A549 (cell line): ENCODE data around the gene PMPCA. TPM values are rescaled to one million over a fixed set of nuclear protein-coding genes. Genes with fewer than 3 reads are reported as not detected.

Experiments used
- ATAC-seq, 2 experiments: fragments of 200-7000 bp in 1 of 2; fragments of >200 bp in 1 of 2; cut with Nextera tagmentation in 1 of 2; cut with Tn5 transposase in 1 of 2; 3 replicates each; pipeline versions ENCODE4 v1.8.0 to v1.9.1; 2018 to 2020; ENCODE audit warnings: mild to moderate bottlenecking in 1 of 2, moderate library complexity in 1 of 2
- CTCF ChIA-PET: fragments of 300-600 bp; sonication (Branson Sonifier 250); formaldehyde crosslinking; extraction: SDS; loops from one replicate; lab custom pipeline; 2021; ENCODE audit warnings: antibody characterized with exemption, inconsistent platforms; lab: Yijun Ruan, JAX
- POLR2A ChIA-PET: fragments of 350-600 bp; formaldehyde crosslinking; extraction: SDS; loops from one replicate; lab custom pipeline; 2021; ENCODE audit warnings: antibody characterized with exemption, inconsistent platforms; lab: Yijun Ruan, JAX
- DNase-seq, 2 experiments: peaks; one replicate each; pipeline versions ENCODE4 v3.0.0 to v3.0.0-alpha.2; 2011 to 2016; ENCODE audit warnings: low read depth in 1 of 2, low spot score in 1 of 2
- FAIRE-seq: peaks from 2 replicates; lab custom pipeline; 2011; peaks lifted over from hg19 to GRCh38; lab: Jason Lieb, UNC
- H3K27ac ChIP-seq, 2 experiments: fragments of >200 bp; sonication (Bioruptor Twin); formaldehyde crosslinking; 3 replicates each; pipeline ENCODE4 v1.5.1; 2016 to 2017
- H3K4me1 ChIP-seq: fragments of >200 bp; sonication (Bioruptor Twin); formaldehyde crosslinking; 3 replicates; pipeline ENCODE4 v1.6.1; 2016
- H3K4me2 ChIP-seq: fragments of >200 bp; sonication (Bioruptor Twin); formaldehyde crosslinking; 3 replicates; pipeline ENCODE4 v1.6.1; 2016
- H3K4me3 ChIP-seq: fragments of >200 bp; sonication (Bioruptor Twin); formaldehyde crosslinking; 3 replicates; pipeline ENCODE4 v1.5.1; 2016
- H3K9me3 ChIP-seq: fragments of >200 bp; sonication (Bioruptor Twin); formaldehyde crosslinking; 3 replicates; pipeline ENCODE4 v1.6.1; 2016
- CEBPB ChIP-seq, 2 experiments: fragments of >200 bp in 1 of 2; sonication (Bioruptor Twin) in 1 of 2; formaldehyde crosslinking in 1 of 2; IDR thresholded peaks; 2 replicates each; pipeline ENCODE4 v1.6.1; 2012 to 2016
- ELK1 ChIP-seq: fragments of 150-350 bp; IDR thresholded peaks from 2 replicates; pipeline ENCODE4 v1.6.1; 2014; ENCODE audit warnings: low read depth, mild to moderate bottlenecking, low read length
- ESRRA ChIP-seq: fragments of 150-350 bp; IDR thresholded peaks from 2 replicates; pipeline ENCODE4 v1.6.1; 2014; ENCODE audit warnings: mild to moderate bottlenecking, low read length, borderline replicate concordance
- HDAC2 ChIP-seq: fragments of 200-600 bp; sonication (generic); IDR thresholded peaks from 2 replicates; pipeline ENCODE4 v1.6.1; 2016
- HEYL ChIP-seq: fragments of 250-450 bp; sonication (Bioruptor Pico); IDR thresholded peaks from 2 replicates; pipeline ENCODE4 v1.8.0; 2021; ENCODE audit warnings: mild to moderate bottlenecking, moderate library complexity
- HOXB5 ChIP-seq: fragments of 250-450 bp; sonication (Bioruptor Pico); IDR thresholded peaks from 2 replicates; pipeline ENCODE4 v1.5.0; 2020; ENCODE audit warnings: mild to moderate bottlenecking, moderate library complexity
- MAFK ChIP-seq: fragments of 450-650 bp; IDR thresholded peaks from 2 replicates; pipeline ENCODE4 v1.6.1; 2014; ENCODE audit not compliant: partially characterized antibody
- MYC ChIP-seq: IDR thresholded peaks from 2 replicates; pipeline ENCODE4 v1.6.1; 2012; ENCODE audit warnings: mild to moderate bottlenecking, inconsistent platforms, low read length, improper control_type of control experiment, borderline replicate concordance
- NR3C1 ChIP-seq: fragments of >200 bp; sonication (Bioruptor Twin); formaldehyde crosslinking; IDR thresholded peaks from 3 replicates; pipeline ENCODE4 v1.6.1; 2017
- POLR2A ChIP-seq: IDR thresholded peaks from 2 replicates; pipeline ENCODE4 v1.6.1; 2012; ENCODE audit warnings: mild to moderate bottlenecking, low read length
- RARB ChIP-seq: fragments of 250-450 bp; sonication (Bioruptor Pico); IDR thresholded peaks from 2 replicates; pipeline ENCODE4 v1.8.0; 2021; ENCODE audit warnings: mild to moderate bottlenecking, moderate library complexity
- RCOR1 ChIP-seq: fragments of 150-350 bp; IDR thresholded peaks from 2 replicates; pipeline ENCODE4 v1.6.1; 2014; ENCODE audit warnings: antibody characterized with exemption, low read length, low read depth
- RFX5 ChIP-seq: fragments of 450-650 bp; IDR thresholded peaks from 2 replicates; pipeline ENCODE4 v1.7.1; 2014; ENCODE audit warnings: antibody characterized with exemption, mild to moderate bottlenecking, moderate library complexity
- SMC3 ChIP-seq: fragments of >200 bp; sonication (Bioruptor Twin); formaldehyde crosslinking; IDR thresholded peaks from 3 replicates; pipeline ENCODE4 v1.6.1; 2018; ENCODE audit warnings: inconsistent platforms
- TFCP2L1 ChIP-seq: fragments of 250-450 bp; sonication (Bioruptor Pico); IDR thresholded peaks from 2 replicates; pipeline ENCODE4 v1.5.0; 2021; ENCODE audit warnings: mild to moderate bottlenecking
- TP53 ChIP-seq: fragments of 250-450 bp; sonication (Bioruptor Pico); IDR thresholded peaks from 2 replicates; pipeline ENCODE4 v1.5.0; 2021; ENCODE audit warnings: mild to moderate bottlenecking, moderate library complexity
- ZFP36 ChIP-seq: fragments of 450-650 bp; IDR thresholded peaks from 2 replicates; pipeline ENCODE4 v1.6.1; 2014; ENCODE audit warnings: borderline replicate concordance; ENCODE audit not compliant: partially characterized antibody
- WGBS: methylation state at CpG from one replicate; pipeline ENCODE4 v1.1.6; 2017; ENCODE audit errors: missing lambda C conversion rate; 5-methylcytosine and 5-hydroxymethylcytosine counted together
- polyA plus RNA-seq, 4 experiments: library from polyadenylated mRNA; depleted of rRNA in 3 of 4; stranded (reverse); fragments of >200 nt; fragmentation: RNase III in 1 of 4; extraction: RNeasy Plus Mini Kit Qiagen cat#74134 plus additional on column Dnase treatment in 1 of 4; gene quantifications; 2 replicates in 3 of 4; 3 replicates in 1 of 4; pipeline ENCODE4 v1.2.3, GENCODE V29; 2011 to 2017
- TF ChIP-seq, protein P1 (sequence below): IDR thresholded peaks from 2 replicates; pipeline ENCODE4 v1.6.1; 2012
- TF ChIP-seq, protein P2 (sequence below): IDR thresholded peaks from 2 replicates; pipeline ENCODE4 v1.6.1; 2012
- TF ChIP-seq, protein P3 (sequence below): fragments of >200 bp; sonication (Bioruptor Twin); formaldehyde crosslinking; IDR thresholded peaks from 3 replicates; pipeline ENCODE4 v1.5.1; 2016
- TF ChIP-seq, protein P4 (sequence below): fragments of 200-600 bp; sonication (generic); IDR thresholded peaks from 2 replicates; pipeline ENCODE4 v1.6.1; 2016; ENCODE audit warnings: antibody characterized with exemption, mild to moderate bottlenecking, moderate library complexity

PMPCA gene
- polyA plus RNA-seq, 2 of the 4 experiments (the other 2 are of a cell fraction) = 71.1 to 89.2 TPM

DNA sequence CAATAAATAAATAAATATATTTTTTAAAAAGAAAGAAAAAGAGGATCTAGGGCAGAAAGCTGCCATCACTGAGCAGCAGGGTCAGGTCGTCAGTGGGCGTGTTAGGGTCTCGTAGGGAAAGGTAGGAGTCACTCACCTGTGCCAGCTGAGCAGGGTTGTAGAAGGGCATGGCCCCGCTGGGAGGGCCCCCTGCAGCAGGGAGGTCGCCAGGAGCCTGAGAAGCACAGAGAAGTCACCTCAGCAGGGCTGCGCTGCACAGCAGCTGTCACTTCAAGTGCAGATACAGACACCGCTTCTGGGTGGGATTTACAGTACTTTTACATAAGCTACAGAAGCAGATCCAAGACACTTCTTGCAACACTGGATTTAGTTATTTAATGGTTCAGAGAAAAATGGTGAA lies 33.2 kb downstream of the PMPCA start (continued):
- TF ChIP-seq HOXB5 (CRISPR knock-in tag) (no peak), RARB (CRISPR knock-in tag) (no peak), HEYL (CRISPR knock-in tag) (no peak)
- TF ChIP-seq, protein P1, sequence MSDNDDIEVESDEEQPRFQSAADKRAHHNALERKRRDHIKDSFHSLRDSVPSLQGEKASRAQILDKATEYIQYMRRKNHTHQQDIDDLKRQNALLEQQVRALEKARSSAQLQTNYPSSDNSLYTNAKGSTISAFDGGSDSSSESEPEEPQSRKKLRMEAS = no peak
- TF ChIP-seq, all 56 proteins: peak for 0

DNA sequence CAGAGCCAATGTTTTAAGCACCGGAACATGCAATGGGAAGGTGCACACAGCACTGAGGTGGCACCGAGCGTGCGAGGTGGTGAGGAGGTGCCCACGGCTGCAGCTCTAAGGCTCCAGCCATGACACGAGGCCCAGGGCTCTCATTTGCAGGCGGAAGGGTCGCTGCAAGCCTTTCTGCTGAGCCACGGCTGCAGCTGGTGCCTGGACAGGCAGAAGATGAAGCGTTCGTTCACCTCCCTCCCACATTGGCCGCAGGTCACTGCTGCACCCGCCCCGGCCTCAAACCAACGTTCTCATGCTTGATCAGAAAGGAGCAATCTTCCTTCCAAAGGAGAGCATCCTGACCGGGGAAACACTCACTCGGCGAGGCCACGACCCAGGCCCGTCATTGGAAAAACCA lies 33.6 kb downstream of the PMPCA start:
- no peak for TF ChIP-seq HDAC2
- no peak for TF ChIP-seq POLR2A
- TF ChIP-seq RFX5 = no peak
- no peak for TF ChIP-seq SMC3
- TF ChIP-seq ESRRA = no peak
- TF ChIP-seq ELK1 = no peak
- no peak for TF ChIP-seq NR3C1
- TF ChIP-seq CEBPB (IDR thresholded peaks at IDR 0.05) = no peak
- TF ChIP-seq, protein P2, sequence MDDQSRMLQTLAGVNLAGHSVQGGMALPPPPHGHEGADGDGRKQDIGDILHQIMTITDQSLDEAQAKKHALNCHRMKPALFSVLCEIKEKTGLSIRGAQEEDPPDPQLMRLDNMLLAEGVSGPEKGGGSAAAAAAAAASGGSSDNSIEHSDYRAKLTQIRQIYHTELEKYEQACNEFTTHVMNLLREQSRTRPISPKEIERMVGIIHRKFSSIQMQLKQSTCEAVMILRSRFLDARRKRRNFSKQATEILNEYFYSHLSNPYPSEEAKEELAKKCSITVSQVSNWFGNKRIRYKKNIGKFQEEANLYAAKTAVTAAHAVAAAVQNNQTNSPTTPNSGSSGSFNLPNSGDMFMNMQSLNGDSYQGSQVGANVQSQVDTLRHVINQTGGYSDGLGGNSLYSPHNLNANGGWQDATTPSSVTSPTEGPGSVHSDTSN = no peak
- CTCF ChIA-PET = interaction anchor here (0.6 to 2.0 kb wide), 3 partner anchors 8 to 31 kb away, joined by 3 to 5 read pairs (median 3); no protein-coding TSS in a partner anchor
- POLR2A ChIA-PET = no interaction called here
- ATAC-seq (no peak), DNase-seq (no peak), FAIRE-seq (no peak)
- Histone ChIP-seq H3K4me3 (no peak overlapping the region), H3K27ac (no peak overlapping the region), H3K4me1 (peaks cover 4% of the 10 kb centered on the region; the same call in 1 of the 3 replicates), H3K9me3 (no peaks in the 10 kb centered on the region), H3K4me2 (no peak overlapping the region)
- 89% methylated on average over 20 of the region's 20 CpGs for WGBS

GRCh38 chr9:136445799-136446198 lies 35.3 kb downstream of the PMPCA start:
- Histone ChIP-seq H3K27ac (no peak overlapping the region), H3K4me2 (no peak overlapping the region), H3K4me3 (no peak overlapping the region)
- no peak for DNase-seq
- ATAC-seq = no peak
- POLR2A ChIA-PET = no interaction called here
- 90% methylated on average over 7 of the region's 7 CpGs for WGBS
- CTCF ChIA-PET = interaction anchor here (0.6 to 1.5 kb wide), 9 partner anchors 11 to 179 kb away, joined by 3 to 7 read pairs (median 3); no protein-coding TSS in a partner anchor
- TF ChIP-seq CEBPB (IDR thresholded peaks at IDR 0.05) = peak in 1 of 2 experiments; percentile 41; a peak in 1 of 4 replicates
- TF ChIP-seq POLR2A = no peak
- TF ChIP-seq, all 56 proteins: peak for 1
- Histone ChIP-seq H3K4me1 (no peaks in the 10 kb centered on the region), H3K9me3 (no peaks in the 10 kb centered on the region)
- FAIRE-seq = no peak

GRCh38 chr9:136447173-136447778 lies 36.8 kb downstream of the PMPCA start:
- ChIA-PET POLR2A (no interaction called here), CTCF (interaction anchor here (0.9 to 1.5 kb wide), 5 partner anchors 12 to 225 kb away, joined by 3 to 4 read pairs (median 3); no protein-coding TSS in a partner anchor)
- Histone ChIP-seq H3K9me3 (no peaks in the 10 kb centered on the region), H3K4me2 (no peak overlapping the region), H3K27ac (no peak overlapping the region), H3K4me3 (no peak overlapping the region), H3K4me1 (no peaks in the 10 kb centered on the region)
- DNase-seq (no peak), FAIRE-seq (no peak), ATAC-seq (no peak)
- WGBS = 96% methylated on average over 27 of the region's 27 CpGs
- TF ChIP-seq TP53 (no peak), MYC (no peak), MAFK (no peak), TFCP2L1 (CRISPR knock-in tag) (no peak), ELK1 (no peak), ZFP36 (no peak), NR3C1 (no peak), RCOR1 (no peak)
- TF ChIP-seq, protein P2 = no peak
- TF ChIP-seq, protein P3, sequence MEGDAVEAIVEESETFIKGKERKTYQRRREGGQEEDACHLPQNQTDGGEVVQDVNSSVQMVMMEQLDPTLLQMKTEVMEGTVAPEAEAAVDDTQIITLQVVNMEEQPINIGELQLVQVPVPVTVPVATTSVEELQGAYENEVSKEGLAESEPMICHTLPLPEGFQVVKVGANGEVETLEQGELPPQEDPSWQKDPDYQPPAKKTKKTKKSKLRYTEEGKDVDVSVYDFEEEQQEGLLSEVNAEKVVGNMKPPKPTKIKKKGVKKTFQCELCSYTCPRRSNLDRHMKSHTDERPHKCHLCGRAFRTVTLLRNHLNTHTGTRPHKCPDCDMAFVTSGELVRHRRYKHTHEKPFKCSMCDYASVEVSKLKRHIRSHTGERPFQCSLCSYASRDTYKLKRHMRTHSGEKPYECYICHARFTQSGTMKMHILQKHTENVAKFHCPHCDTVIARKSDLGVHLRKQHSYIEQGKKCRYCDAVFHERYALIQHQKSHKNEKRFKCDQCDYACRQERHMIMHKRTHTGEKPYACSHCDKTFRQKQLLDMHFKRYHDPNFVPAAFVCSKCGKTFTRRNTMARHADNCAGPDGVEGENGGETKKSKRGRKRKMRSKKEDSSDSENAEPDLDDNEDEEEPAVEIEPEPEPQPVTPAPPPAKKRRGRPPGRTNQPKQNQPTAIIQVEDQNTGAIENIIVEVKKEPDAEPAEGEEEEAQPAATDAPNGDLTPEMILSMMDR = no peak
- TF ChIP-seq, protein P4, sequence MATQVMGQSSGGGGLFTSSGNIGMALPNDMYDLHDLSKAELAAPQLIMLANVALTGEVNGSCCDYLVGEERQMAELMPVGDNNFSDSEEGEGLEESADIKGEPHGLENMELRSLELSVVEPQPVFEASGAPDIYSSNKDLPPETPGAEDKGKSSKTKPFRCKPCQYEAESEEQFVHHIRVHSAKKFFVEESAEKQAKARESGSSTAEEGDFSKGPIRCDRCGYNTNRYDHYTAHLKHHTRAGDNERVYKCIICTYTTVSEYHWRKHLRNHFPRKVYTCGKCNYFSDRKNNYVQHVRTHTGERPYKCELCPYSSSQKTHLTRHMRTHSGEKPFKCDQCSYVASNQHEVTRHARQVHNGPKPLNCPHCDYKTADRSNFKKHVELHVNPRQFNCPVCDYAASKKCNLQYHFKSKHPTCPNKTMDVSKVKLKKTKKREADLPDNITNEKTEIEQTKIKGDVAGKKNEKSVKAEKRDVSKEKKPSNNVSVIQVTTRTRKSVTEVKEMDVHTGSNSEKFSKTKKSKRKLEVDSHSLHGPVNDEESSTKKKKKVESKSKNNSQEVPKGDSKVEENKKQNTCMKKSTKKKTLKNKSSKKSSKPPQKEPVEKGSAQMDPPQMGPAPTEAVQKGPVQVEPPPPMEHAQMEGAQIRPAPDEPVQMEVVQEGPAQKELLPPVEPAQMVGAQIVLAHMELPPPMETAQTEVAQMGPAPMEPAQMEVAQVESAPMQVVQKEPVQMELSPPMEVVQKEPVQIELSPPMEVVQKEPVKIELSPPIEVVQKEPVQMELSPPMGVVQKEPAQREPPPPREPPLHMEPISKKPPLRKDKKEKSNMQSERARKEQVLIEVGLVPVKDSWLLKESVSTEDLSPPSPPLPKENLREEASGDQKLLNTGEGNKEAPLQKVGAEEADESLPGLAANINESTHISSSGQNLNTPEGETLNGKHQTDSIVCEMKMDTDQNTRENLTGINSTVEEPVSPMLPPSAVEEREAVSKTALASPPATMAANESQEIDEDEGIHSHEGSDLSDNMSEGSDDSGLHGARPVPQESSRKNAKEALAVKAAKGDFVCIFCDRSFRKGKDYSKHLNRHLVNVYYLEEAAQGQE = no peak
